HFF-Myc (cell line): ENCODE data around the gene SEMA6B.

Source experiments
- DNase-seq: peaks from one replicate; pipeline ENCODE4 v3.0.0-alpha.2; 2011; ENCODE audit warnings: low read depth; ENCODE audit errors: extremely low read depth
- H3K4me3 ChIP-seq: replicated peaks from 2 replicates; pipeline ENCODE4 v1.5.1; 2011; ENCODE audit warnings: low read depth, mild to moderate bottlenecking, control low read depth, low read length
- TF ChIP-seq, protein P1 (sequence below): IDR thresholded peaks from 2 replicates; pipeline ENCODE4 v1.5.1; 2012; ENCODE audit warnings: mild to moderate bottlenecking, low read depth, low read length, control low read depth; ENCODE audit errors: missing control alignments

The SEMA6B gene

DNA sequence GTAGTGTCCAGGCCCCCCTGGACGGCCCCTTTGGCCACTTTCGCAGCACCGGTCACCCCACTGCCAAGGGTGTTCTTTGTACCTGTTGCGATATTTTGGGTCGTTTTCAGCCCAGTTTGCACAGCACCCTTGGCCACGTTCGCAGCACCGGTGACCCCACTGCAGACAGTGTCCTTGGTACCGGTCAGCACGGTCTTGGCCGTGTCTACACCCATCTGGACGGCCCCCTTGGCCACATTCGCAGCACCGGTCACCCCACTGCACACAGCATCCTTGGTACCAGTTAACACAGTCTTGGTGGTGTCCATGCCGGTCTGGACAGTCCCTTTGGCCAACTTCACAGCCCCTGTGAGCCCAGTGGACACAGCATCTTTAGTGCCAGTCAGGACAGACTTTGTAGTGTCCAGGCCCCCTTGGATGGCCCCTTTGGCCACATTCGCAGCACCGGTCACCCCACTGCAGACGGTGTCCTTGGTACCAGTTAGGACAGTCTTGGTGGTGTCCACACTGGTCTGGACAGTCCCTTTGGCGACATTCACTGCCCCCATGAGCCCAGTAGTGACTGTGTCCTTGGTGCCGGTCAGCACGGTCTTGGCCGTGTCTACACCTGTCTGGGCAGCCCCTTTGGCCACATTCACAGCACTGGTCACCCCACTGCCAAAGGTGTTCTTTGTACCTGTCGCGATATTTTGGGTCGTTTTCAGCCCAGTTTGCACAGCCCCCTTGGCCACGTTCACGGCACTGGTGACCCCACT lies 48.0 kb downstream of the SEMA6B start:
- DNase-seq, result no peak
- H3K4me3 ChIP-seq, result no peak overlapping the region
- TF ChIP-seq, protein P1, sequence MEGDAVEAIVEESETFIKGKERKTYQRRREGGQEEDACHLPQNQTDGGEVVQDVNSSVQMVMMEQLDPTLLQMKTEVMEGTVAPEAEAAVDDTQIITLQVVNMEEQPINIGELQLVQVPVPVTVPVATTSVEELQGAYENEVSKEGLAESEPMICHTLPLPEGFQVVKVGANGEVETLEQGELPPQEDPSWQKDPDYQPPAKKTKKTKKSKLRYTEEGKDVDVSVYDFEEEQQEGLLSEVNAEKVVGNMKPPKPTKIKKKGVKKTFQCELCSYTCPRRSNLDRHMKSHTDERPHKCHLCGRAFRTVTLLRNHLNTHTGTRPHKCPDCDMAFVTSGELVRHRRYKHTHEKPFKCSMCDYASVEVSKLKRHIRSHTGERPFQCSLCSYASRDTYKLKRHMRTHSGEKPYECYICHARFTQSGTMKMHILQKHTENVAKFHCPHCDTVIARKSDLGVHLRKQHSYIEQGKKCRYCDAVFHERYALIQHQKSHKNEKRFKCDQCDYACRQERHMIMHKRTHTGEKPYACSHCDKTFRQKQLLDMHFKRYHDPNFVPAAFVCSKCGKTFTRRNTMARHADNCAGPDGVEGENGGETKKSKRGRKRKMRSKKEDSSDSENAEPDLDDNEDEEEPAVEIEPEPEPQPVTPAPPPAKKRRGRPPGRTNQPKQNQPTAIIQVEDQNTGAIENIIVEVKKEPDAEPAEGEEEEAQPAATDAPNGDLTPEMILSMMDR, result no peak

DNA sequence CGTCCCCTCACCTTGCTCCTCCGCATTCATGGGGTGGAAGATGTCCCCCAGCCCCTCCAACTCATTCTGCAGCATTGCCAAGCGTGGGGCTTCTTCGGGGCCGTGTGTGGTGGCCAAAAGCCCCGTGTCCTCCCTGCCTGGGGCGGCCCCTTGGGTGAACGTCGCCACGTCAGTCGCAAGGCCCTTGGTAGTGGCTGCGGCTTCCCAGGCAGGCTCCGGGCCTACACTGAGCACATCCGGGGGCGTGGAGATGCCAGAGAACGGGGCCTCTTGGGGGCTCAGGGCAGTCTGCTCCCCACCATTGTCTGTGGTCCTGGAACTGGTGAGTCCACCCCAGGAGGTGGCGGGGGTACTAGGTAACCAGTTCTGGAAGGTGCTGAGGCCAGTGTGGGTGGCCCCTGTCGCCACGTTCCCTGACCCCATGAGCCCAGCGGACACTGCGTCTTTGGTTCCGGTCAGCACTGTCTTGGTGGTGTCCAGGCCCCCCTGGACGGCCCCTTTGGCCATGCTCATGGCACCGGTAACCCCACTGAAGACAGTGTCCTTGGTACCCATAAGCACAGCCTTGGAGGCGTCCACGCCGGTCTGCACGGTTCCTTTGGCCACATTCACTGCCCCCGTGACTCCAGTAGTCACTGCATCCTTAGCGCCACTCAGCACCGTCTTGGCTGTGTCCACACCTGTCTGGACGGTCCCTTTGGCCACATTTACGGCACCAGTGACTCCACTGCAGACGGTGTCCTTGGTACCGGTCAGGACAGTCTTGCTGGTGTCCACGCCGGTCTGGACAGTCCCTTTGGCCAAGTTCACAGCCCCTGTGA lies 48.8 kb downstream of the SEMA6B start:
- no peak for DNase-seq
- H3K4me3 ChIP-seq, result no peak overlapping the region
- TF ChIP-seq, protein P1, result no peak

GRCh38 chr19:4508698-4509097 lies 50.8 kb downstream of the SEMA6B start:
- DNase-seq, result no peak
- no peak overlapping the region for H3K4me3 ChIP-seq
- TF ChIP-seq, protein P1, result no peak

GRCh38 chr19:4507804-4508203 lies 51.7 kb downstream of the SEMA6B start:
- H3K4me3 ChIP-seq, result no peak overlapping the region
- TF ChIP-seq, protein P1, result no peak
- no peak for DNase-seq

DNA sequence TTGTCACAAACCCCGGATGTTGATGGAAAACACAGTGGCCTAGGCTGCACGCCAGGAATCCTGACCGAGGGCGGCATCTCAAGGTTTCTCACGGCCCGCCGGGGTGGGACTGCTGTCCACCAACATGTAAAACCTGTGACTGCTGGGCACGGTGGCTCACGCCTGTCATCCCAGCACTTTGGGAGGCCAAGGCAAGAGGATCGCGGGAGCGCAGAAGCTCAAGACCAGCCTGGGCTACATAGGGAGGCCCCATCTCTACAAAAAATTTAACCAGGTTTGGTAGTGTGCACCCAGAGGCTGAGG lies 52.4 kb downstream of the SEMA6B start:
- DNase-seq, result no peak
- TF ChIP-seq, protein P1, result no peak
- H3K4me3 ChIP-seq, result no peak overlapping the region

DNA sequence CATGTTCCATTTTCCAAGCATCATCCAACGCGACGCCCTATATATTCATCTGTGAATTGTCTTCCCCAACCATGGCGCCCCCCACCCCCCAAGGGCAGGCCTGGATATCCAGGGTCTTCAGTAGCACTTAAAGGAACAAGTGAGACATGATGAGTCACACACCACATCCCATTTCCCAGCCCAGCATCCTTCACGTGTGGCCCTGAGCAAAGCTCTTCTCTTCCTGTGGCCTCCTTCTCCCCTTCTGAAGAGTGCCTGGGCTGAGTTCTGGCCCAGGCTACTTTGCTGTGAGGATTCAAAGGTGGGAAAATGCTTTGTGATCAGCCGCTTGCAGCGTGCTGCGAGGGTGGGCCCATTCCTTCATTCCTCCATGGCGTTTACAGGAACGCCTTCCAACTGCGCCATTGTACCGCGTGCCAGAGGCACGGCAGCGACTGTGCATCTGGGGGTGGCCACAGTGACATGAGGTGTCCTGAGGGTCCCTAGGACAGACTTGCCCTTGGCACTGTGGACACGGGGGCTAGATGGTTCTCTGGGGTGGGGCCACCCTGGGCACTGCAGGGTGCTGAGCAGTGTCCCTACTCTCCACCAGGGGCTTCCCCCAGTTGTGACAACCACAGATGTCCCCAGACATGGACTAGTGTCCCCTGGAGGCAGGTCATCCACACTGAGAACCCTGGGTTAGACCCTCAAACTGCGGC lies 52.9 kb downstream of the SEMA6B start:
- TF ChIP-seq, protein P1, result no peak
- peak; percentile 45 for DNase-seq
- no peak overlapping the region for H3K4me3 ChIP-seq
